Right renal cortex interstitium (tissue), 3 donors: ENCODE results near the gene RNF4. TPM values are rescaled to one million over a fixed set of nuclear protein-coding genes. Genes with fewer than 3 reads are reported as not detected.

Source experiments
- DNase-seq, 3 donors: peaks; one replicate each; pipeline ENCODE4 v3.0.0-alpha.2; 2013; ENCODE audit warnings: low read depth in 3 of 3, low spot score in 2 of 3
- polyA plus RNA-seq, 3 donors: library from polyadenylated mRNA; unstranded; fragments of 120-200 nt; gene quantifications; one replicate each; pipeline ENCODE4 v1.2.1, GENCODE V29; 2013; ENCODE audit not compliant: insufficient read length in 3 of 3

Gene RNF4
- polyA plus RNA-seq, 3 donors, result 61.3 to 68.2 (median 67.4) TPM

DNA sequence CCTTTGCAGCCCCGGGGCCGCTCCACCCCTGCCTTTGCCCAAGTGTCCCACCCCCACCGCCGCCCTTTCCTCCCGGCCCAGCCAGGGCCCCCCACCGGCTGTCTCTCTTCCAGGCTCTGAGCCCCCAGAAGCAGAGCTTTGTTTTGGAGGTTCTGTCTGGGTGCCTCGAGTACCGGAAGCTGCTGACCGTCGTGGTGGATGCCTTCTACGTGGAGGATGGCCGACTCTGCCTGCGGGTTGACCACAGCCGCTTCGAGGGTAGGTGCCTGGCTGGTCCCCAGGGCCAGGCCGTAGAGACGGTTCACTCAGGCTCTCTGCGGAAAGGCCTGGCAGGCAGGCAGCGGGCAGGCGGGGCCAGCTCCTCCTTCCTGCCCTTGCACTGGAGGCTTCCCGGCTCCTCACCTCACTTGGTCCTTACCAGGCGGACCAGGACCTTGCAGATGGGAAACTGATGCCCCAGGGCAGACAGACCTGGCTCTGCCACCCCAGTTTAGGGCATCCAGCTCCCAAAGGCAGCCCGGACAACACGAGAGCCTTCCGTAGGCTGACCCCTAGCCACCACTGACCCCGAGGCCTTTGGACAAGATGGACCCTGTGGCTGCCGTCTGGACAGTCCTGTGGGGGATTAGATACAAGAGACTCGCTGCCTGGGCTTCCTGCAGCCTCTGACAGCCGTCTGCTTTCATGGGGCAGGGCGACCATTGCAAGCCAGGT is 32.0 kb upstream of the RNF4 start:
- no peak for DNase-seq

GRCh38 chr4:2437475-2438215 is 31.3 kb upstream of the RNF4 start:
- DNase-seq, result no peak

- DNase-seq, result no peak
These were observed 29.8 kb upstream of the RNF4 start for GRCh38 chr4:2438822-2439718.

DNA sequence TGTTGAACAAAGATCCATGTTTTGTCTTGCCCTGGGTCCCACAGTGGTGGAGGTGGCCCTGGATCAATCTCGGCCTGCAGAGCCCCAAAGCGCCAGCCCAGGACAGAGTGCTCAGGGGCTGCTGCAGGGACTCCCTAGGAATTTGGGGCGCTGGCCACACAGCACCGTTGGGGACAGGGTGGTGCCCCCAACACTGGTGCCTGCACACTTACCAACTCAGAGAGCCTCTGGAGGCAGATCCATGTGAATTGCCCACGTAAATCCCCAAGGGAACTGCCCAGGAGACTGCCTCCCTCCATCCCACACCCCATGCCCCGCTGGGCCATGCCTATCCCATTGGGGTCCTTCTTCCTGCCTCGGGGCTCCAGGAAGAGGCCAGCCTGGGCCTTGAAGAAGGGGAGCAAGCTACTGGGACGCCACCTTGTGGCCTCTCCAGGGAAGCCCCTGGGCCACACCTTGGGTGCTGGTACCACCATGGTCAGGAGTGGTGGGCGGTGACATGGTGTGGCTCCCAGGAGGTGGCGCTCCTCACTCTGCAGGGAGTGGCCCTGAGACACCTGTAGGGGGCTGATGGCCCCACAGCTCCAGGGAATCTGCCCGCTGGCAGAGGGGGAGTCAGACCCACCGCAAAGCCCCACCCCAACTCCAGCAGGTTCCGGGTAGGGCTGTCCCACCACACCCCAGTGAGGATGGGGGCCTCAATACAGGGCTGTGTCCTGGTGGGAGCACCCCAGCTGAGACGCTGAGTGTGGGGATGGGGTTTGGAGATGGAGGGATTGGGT is 27.3 kb upstream of the RNF4 start:
- no peak for DNase-seq

DNA sequence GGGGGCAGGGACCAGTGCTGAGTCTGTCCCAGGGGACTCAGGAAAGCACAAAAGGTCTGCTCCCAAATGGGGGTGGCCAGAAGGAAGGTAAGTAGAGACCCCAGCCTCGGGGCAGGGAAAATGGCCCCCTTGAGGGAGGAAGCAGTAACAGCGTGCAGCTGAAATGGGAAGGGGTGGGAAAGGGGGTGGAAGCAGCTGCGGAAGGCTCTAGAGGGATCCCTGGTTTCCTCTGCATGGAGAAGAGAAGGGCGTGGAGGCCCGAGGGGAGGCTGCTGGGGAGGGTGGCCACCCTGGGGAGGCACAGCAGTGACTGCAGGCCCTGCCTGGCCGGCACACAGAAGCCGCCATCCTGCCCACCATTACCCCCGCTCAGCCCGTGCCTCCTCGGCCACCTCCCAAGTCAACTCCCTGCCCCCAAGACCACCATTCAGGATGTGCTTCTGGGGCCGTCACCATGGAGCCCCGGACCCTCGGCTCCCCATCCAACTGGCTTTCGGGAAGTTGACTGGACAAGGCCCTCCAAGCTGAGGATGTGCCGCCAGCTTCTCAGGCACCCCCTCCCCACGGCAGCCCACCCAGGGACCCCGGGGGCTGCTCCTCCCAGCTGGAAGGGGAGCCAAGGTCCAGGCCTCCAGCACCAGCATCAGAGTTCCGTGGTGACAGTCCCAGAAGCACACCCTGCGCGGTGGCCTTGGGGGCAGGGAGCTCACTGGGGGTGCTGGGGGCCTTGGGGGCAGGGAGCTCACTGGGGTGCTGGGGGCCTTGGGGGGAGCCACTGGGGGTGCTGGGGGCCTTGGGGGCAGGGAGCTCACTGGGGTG is 26.5 kb upstream of the RNF4 start:
- no peak for DNase-seq

DNA sequence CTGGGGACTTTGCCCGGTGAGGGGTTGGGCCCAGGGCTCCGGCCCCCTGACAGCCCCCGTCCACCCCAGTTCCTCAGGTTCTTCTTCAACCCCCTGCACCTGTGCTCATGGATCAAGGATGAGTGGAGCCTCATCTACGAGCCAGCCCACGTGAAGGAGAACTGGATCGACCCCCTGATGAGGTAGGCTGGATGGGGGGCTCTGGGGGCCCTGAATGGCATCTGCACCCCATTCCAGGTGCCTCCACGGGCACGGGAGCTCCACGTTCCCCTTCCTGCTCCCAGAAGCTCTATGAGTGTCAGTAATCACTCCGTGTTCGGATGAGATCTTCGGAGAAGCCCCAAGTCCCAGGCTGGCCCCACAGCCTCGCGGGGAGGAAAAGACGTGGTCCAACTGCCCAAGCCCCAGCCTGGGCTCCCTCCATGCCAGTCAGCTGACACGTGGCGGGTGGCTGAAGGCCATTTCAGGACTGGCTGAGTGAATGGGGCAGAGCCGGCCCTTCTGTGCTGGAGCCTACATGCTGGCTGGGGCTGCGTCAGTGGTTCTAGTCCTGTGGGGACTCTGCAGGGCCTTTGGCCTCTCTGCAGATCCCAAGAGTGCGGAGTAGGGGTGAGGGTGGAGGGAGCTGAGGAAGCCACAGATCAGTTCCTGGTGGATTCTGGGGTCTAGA is 25.7 kb upstream of the RNF4 start:
- no peak for DNase-seq

DNA sequence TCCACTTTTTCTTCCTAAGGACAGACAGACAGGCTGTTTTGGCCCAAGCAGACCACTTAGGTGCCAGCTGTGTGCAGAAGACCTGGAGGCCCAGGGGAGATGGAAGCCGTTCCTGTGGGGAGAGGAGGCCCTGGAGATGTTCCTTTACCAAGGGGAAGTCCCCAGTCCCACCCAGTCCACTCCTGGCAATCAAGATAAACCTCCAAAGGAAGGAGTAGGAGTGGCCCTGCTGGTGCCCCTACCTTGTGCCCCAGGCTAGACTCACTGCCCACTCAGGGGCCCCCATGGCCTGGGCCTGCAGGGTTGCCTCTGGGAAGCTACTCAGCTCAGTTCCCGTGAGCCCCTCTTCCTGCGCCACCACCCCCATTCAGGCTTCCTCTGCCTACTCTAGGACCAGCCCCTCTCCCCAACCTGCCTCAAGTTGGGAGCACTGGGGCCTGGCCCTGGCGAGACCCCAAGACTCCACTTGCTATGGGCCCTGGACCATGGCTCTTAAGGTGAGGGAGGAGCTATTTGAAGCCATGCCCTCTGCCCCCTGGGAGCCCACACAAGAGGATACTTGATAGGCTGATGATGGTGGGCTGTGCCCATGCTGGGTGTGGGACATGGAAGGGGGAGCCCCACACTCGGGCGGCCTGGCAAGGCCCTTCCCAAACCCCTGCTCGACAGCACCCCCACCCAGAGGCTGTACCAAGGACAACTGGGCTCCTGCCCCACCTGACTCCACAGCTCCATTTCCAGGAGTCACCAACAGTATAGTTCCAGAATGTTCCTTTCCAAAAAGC is 24.8 kb upstream of the RNF4 start:
- no peak for DNase-seq

DNA sequence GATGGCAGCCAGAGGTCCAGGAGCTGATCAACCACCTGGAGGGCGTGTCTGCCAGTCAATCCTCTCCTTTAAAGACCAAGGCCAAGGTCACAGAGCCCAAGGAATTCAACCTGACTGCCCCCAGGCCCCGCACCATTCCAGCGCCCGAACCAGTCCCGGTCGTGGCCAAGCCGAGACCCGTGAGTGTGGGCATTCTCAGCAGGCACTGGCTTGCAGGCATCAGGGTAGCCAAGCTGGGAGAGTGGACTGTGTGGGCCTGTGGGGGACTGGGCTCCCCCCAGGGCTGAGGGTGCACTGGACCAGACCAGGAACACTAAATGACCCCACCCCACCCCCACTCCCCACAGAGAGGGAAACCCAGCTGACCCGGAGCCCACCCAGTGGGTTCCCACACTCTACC is 23.8 kb upstream of the RNF4 start:
- no peak for DNase-seq

- DNase-seq, result no peak
These were observed 23.3 kb upstream of the RNF4 start for GRCh38 chr4:2445571-2445970.

- no peak for DNase-seq
These were observed 22.0 kb upstream of the RNF4 start for GRCh38 chr4:2446656-2447564.

DNA sequence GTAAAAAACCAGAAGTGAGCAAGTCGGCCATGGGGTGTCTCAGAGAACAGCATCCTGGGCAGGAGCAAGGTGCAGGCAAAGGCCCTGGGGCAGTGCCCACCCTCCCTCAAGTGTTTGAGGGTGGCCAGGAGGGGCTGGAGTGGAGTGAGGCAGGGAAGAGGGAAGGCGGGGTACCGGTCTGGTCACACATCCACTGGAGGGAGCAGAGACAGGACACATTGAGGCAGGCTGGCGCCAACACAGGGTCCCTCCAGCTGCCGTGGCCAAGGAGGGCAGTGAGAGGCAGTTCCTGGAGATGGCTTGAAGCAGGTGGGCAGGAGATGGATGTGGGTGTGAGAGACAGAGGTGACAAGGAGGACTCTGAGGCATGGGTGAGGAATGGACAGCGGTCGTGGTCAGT is 20.3 kb upstream of the RNF4 start:
- DNase-seq, result no peak

DNA sequence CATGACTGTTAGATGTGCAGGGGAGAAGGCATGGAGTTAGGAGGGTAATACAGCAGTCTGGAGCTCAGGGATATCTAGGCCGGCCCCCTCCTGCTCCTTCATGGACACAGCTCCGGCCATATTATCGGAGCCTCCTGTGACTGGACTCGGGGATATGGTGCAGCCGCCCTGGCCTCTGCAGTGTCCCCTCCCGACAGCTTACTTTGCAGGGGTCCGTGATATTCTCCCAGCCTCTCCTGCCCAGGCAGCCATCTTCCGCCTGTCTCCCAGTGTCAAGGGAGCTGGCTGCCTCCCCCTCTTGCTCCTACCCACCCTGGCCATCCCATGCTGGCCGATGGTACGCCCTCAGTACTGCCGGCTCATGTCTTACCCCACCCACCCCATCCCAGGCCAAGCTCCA is 19.9 kb upstream of the RNF4 start:
- no peak for DNase-seq

GRCh38 chr4:2449511-2450392 is 19.2 kb upstream of the RNF4 start:
- DNase-seq, result no peak

DNA sequence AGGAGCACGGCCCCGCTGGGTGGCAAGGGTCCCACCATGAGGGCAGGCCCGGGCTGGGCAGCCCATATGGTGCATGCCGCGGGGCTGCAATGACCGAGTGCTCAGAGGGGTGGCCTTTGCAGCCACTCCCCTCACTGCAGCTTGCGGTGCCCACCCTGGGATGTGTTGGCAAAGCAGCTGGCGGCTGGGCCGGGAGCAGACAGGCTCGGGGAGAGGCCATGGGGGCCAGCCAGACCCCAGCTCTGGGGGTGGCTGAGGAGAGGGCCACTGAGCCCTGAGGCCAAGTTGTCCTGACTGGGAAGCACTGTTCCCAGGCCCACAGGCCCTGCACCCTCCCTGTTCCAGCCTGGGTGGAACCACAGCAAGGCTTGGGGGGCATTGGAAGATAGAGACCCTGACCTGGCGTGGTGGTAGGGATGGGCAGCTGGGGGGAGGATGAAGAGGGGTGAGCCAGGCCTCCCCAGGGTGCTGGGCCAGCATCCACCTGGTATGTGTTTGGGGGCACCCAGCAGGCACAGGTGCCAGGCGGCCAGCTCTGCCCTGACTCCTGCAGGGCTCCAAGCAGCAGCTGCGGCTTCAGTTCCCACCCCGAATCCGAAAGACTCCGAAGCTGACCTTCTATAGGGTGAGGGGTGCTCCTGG is 18.4 kb upstream of the RNF4 start:
- DNase-seq, result no peak

DNA sequence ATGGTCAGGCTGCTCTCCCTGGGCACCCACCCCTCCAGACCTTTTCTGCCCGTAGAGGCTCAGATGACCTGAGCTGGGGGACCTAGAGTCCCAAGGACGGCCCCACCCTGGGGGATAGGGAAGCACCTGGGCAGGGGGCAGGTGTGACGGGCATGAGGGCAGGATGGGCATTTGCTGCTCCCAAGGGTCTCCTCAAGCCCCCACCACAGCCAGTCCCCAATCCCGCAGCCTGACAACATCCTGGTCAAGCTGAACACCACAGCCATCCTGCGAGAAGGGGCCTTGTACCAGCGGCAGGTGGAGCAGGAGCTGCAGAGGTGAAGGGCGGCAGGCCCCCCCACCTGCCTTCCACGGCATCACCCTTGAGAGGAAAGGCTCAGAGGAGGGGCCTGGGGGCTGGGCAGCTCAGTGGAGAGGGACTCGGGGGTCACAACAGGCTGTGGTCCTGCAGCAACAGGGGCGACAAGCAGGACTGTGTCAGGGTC is 17.8 kb upstream of the RNF4 start:
- DNase-seq, result no peak
